Heart left ventricle (tissue), 13 donors: ENCODE measurements around the gene POLR1C.
"Not testable (repeated sequence)": the region's sequence is repeated elsewhere in the genome, so short reads cannot be mapped to it uniquely, and the experiment has no call there.

Source experiments
- CTCF ChIP-seq, 12 donors: fragments of 200-600 bp; sonication (generic) in 4 of 12; IDR thresholded peaks; one replicate each; pipeline versions ENCODE4 v1.5.0 to v1.8.0; 2018 to 2022; ENCODE audit warnings: antibody characterized with exemption in 12 of 12, mild to moderate bottlenecking in 5 of 12
- POLR2A ChIP-seq, 2 donors: fragments of 450-650 bp; IDR thresholded peaks; one replicate each; pipeline ENCODE4 v1.6.1; 2017; ENCODE audit warnings: antibody characterized with exemption in 2 of 2, mild to moderate bottlenecking in 2 of 2, moderate library complexity in 2 of 2
- donor health status: ischemic (EF 13 %, LVEDD 7.1; RV severe dilation, severe dysfunction).
- donor health status: DM: no; HTN: yes; CAD: no.
- donor health status: DM: no; HTN: no; CAD: no.
- donor health status: ischemic (EF 25% LVEDD 6.9; RV normal size, moderate dysfunction).
- donor health status: ischemic (EF 25% LVEDD 5.7; RV mildly dilated, moderate dysfunction).
- donor health status: ischemic (EF 35%, LVEDD 5.7; RV mildly dilated, moderate dysfunction).
- donor health status: nonischemic (EF 11% LVEDD 7.7; RV severe dilation, severe dysfunction).
- donor health status: DM: yes; HTN: yes; CAD: no.
- donor health status: PGD.
- donor health status: ischemic (EF 29% LVEDD 5.4; RV normal size, mild dysfunction).
- donor health status: nonischemic (EF 23%, LVEDD 6.1; RV moderate dilation, normal function).

GRCh38 chr6:43538986-43539385, 22.1 kb downstream of the POLR1C start:
- TF ChIP-seq CTCF, POLR2A (IDR thresholded peaks at IDR 0.05): not testable (repeated sequence)
